Esophagus squamous epithelium (tissue), 4 donors: Measurements from ENCODE around the gene THSD7A.

ENCODE experiments used
- CTCF ChIP-seq, 6 experiments: fragments of 450-650 bp in 4 of 6; fragments of 200-600 bp in 2 of 6; sonication (generic) in 2 of 6; IDR thresholded peaks; one replicate each; pipeline ENCODE4 v1.5.1; 2016 to 2019; ENCODE audit warnings: antibody characterized with exemption in 6 of 6, mild to moderate bottlenecking in 4 of 6, moderate library complexity in 4 of 6
- POLR2A ChIP-seq, 4 donors: fragments of 450-650 bp; IDR thresholded peaks; one replicate each; pipeline ENCODE4 v1.6.1; 2017; ENCODE audit warnings: antibody characterized with exemption in 4 of 4, mild to moderate bottlenecking in 4 of 4, moderate library complexity in 3 of 4

GRCh38 chr7:11689096-11689495 lies 142.9 kb downstream of the THSD7A start:
- TF ChIP-seq CTCF (IDR thresholded peaks at IDR 0.05) (no peak), POLR2A (IDR thresholded peaks at IDR 0.05) (no peak)
